ENCODE measurements around the gene NEK11. TPM values are rescaled to one million over a fixed set of nuclear protein-coding genes. Genes with fewer than 3 reads are reported as not detected.

NEK11 gene
- total RNA-seq, 1 experiment from 2014 or later: 13.2 TPM

DNA sequence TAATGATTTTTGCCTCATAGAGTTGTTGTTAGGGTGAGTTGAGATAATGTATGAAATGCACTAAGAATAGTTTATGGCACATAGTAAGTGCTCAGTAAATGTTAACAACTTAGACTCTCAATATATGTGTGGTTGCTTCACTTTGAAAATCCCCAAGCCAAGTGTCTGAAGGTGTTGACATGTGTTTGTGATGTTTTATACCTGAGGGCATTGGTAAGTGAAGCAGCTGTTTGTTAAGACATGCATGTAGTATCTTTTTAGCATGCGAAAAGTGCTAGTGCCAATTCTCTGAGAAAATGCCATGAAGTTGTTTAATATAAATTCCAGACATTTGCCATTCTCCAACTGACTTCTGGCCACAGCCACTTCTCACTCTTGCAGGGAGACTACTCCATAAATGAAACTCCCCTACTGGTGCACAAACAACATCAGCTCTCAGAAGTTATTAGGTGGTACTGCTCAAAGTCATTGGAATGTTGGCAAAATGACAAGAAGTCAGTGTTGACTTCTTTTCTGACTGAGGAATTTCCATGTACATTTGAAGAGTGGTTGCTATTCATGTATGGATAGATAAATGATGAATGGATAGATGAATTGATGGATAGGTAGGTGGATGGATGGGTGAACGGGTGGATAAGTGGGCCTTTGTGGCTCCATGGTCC, 251.3 kb downstream of the NEK11 start:
- H3K4me1 ChIP-seq (replicated peaks; ENCODE audit: insufficient read depth): no peaks in the 10 kb centered on the region; the same call in 1 of the 2 replicates
- CTCF ChIA-PET: no interaction called here
- DNase-seq: no peak
- POLR2A ChIA-PET (ENCODE audit: unreplicated experiment): no interaction called here
- no peaks in the 10 kb centered on the region for H4K20me1 ChIP-seq (ENCODE audit: insufficient read depth)
- TF ChIP-seq EZH2 (IDR thresholded peaks at IDR 0.05; ENCODE audit: low read depth): no peak
- intact Hi-C loops (cut with micrococcal nuclease; ENCODE audit: unreplicated experiment): no loop called here
- BruUV-seq (replicated peaks): no TSS peak
- no peak overlapping the region for H3K27ac ChIP-seq
- H3F3A ChIP-seq (ENCODE audit: insufficient read depth, low read depth): no peaks in the 10 kb centered on the region
- no peaks in the 10 kb centered on the region for H3K79me2 ChIP-seq (ENCODE audit: low read depth)
- H3K4me3 ChIP-seq: no peak overlapping the region
- H3K9me2 ChIP-seq (ENCODE audit: insufficient read depth): no peaks in the 10 kb centered on the region
- no peaks in the 10 kb centered on the region for H3K36me3 ChIP-seq (ENCODE audit: low read depth)
- no peaks in the 10 kb centered on the region for H3K27me3 ChIP-seq (ENCODE audit: insufficient read depth, low read depth)
- H2AFZ ChIP-seq: no peak overlapping the region
- no peak overlapping the region for H3K4me2 ChIP-seq
- H3K9me3 ChIP-seq (ENCODE audit: insufficient read depth, low read depth): no peaks in the 10 kb centered on the region

DNA sequence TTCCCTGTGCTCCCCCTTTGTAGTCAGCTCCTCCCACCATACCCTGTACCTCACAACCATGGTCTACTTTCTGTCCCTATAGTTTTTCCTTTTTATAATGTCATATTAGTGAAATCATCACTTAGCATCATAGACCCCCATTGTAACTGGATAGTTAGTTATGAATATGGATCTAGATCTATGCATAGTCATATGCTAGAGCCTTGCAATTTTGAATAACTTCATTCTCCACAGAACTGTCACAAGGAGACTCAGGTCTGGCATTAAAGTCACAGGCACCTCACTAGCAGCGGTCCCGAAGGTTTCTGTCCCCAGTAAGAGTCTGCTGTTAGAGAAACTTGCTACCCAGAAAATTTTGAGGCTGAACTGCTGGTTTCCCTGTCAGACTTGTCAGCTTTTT, 252.9 kb downstream of the NEK11 start:
- H3K9me2 ChIP-seq (ENCODE audit: insufficient read depth): no peaks in the 10 kb centered on the region
- BruUV-seq (replicated peaks): no TSS peak
- no peaks in the 10 kb centered on the region for H3K79me2 ChIP-seq (ENCODE audit: low read depth)
- POLR2A ChIA-PET (ENCODE audit: unreplicated experiment): no interaction called here
- H3K27ac ChIP-seq: no peak overlapping the region
- no peaks in the 10 kb centered on the region for H4K20me1 ChIP-seq (ENCODE audit: insufficient read depth)
- intact Hi-C loops (cut with micrococcal nuclease; ENCODE audit: unreplicated experiment): no loop called here
- H3K4me2 ChIP-seq: no peak overlapping the region
- no peaks in the 10 kb centered on the region for H3K27me3 ChIP-seq (ENCODE audit: insufficient read depth, low read depth)
- TF ChIP-seq, protein P1, sequence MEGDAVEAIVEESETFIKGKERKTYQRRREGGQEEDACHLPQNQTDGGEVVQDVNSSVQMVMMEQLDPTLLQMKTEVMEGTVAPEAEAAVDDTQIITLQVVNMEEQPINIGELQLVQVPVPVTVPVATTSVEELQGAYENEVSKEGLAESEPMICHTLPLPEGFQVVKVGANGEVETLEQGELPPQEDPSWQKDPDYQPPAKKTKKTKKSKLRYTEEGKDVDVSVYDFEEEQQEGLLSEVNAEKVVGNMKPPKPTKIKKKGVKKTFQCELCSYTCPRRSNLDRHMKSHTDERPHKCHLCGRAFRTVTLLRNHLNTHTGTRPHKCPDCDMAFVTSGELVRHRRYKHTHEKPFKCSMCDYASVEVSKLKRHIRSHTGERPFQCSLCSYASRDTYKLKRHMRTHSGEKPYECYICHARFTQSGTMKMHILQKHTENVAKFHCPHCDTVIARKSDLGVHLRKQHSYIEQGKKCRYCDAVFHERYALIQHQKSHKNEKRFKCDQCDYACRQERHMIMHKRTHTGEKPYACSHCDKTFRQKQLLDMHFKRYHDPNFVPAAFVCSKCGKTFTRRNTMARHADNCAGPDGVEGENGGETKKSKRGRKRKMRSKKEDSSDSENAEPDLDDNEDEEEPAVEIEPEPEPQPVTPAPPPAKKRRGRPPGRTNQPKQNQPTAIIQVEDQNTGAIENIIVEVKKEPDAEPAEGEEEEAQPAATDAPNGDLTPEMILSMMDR (conservative IDR thresholded peaks at IDR 0.05): no peak
- no peak for TF ChIP-seq EZH2 (IDR thresholded peaks at IDR 0.05; ENCODE audit: low read depth)
- no peak for DNase-seq
- H3K4me1 ChIP-seq (replicated peaks; ENCODE audit: insufficient read depth): peaks cover 13% of the 10 kb centered on the region
- H2AFZ ChIP-seq: no peak overlapping the region
- H3K4me3 ChIP-seq: no peak overlapping the region
- no peaks in the 10 kb centered on the region for H3K9me3 ChIP-seq (ENCODE audit: insufficient read depth, low read depth)
- no peaks in the 10 kb centered on the region for H3K36me3 ChIP-seq (ENCODE audit: low read depth)
- H3F3A ChIP-seq (ENCODE audit: insufficient read depth, low read depth): peaks cover 5% of the 10 kb centered on the region; the same call in 1 of the 2 replicates
- CTCF ChIA-PET: no interaction called here

DNA sequence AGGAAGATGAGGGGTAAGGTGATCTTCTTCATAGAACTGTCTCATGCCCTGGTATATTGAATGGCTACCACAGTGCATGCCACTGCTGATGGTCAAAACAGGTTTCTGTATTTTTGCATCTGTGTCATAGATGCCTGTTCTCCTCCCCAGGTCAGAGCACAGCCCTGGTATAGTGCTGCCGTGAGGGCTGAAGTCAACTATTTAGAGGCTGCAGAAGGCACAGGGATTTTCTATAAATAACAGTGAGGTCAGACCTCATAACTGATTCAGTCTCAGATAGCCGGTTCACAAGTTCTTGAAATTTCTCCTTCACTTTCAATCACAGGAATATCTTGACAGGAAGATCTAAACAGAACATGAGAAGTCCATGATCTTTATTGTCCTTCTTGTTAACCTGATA, 255.7 kb downstream of the NEK11 start:
- Histone ChIP-seq H2AFZ (no peak overlapping the region), H3K9me3 (ENCODE audit: insufficient read depth, low read depth) (no peaks in the 10 kb centered on the region), H3K79me2 (ENCODE audit: low read depth) (no peaks in the 10 kb centered on the region), H3K27me3 (ENCODE audit: insufficient read depth, low read depth) (no peaks in the 10 kb centered on the region), H3K36me3 (ENCODE audit: low read depth) (no peaks in the 10 kb centered on the region), H3K9me2 (ENCODE audit: insufficient read depth) (no peaks in the 10 kb centered on the region), H4K20me1 (ENCODE audit: insufficient read depth) (no peaks in the 10 kb centered on the region), H3K27ac (no peak overlapping the region), H3F3A (ENCODE audit: insufficient read depth, low read depth) (peaks cover 5% of the 10 kb centered on the region; the same call in 1 of the 2 replicates), H3K4me2 (no peak overlapping the region), H3K4me3 (no peak overlapping the region), H3K4me1 (replicated peaks; ENCODE audit: insufficient read depth) (peaks cover 13% of the 10 kb centered on the region)
- DNase-seq: no peak
- intact Hi-C loops (cut with micrococcal nuclease; ENCODE audit: unreplicated experiment): no loop called here
- TF ChIP-seq, protein P1 (conservative IDR thresholded peaks at IDR 0.05): no peak
- TF ChIP-seq EZH2 (IDR thresholded peaks at IDR 0.05; ENCODE audit: low read depth): no peak
- ChIA-PET CTCF (no interaction called here), POLR2A (ENCODE audit: unreplicated experiment) (no interaction called here)
- BruUV-seq (replicated peaks): no TSS peak

DNA sequence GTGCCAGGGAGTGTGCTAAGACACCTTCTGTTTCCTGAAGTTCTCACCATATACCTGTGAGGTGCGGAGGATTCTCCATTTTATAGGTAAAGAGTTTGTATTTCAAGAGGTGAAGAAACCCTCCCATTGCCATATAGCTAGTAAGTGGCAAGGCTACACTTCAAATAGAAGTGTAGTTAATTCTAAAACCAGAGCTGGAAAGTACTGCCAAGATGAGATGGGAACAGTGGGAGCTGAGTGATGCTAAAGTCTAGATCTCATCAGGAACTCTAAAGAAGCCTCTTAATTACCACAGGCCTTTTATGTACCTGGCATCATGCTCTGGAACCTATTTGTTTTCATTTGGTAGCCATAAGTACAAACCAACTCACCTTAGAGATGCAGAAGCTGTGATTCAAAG, 256.3 kb downstream of the NEK11 start:
- H2AFZ ChIP-seq: no peak overlapping the region
- peaks cover 5% of the 10 kb centered on the region; the same call in 1 of the 2 replicates for H3F3A ChIP-seq (ENCODE audit: insufficient read depth, low read depth)
- TF ChIP-seq, protein P1 (conservative IDR thresholded peaks at IDR 0.05): no peak
- no peak for TF ChIP-seq EZH2 (IDR thresholded peaks at IDR 0.05; ENCODE audit: low read depth)
- no peaks in the 10 kb centered on the region for H4K20me1 ChIP-seq (ENCODE audit: insufficient read depth)
- intact Hi-C loops (cut with micrococcal nuclease; ENCODE audit: unreplicated experiment): no loop called here
- BruUV-seq (replicated peaks): no TSS peak
- no peak overlapping the region for H3K4me3 ChIP-seq
- no peaks in the 10 kb centered on the region for H3K9me2 ChIP-seq (ENCODE audit: insufficient read depth)
- no peaks in the 10 kb centered on the region for H3K27me3 ChIP-seq (ENCODE audit: insufficient read depth, low read depth)
- H3K9me3 ChIP-seq (ENCODE audit: insufficient read depth, low read depth): no peaks in the 10 kb centered on the region
- POLR2A ChIA-PET (ENCODE audit: unreplicated experiment): no interaction called here
- H3K27ac ChIP-seq: no peak overlapping the region
- H3K4me2 ChIP-seq: no peak overlapping the region
- CTCF ChIA-PET: no interaction called here
- H3K4me1 ChIP-seq (replicated peaks; ENCODE audit: insufficient read depth): peaks cover 13% of the 10 kb centered on the region
- no peaks in the 10 kb centered on the region for H3K36me3 ChIP-seq (ENCODE audit: low read depth)
- H3K79me2 ChIP-seq (ENCODE audit: low read depth): no peaks in the 10 kb centered on the region
- DNase-seq: no peak

All from PC-9 (cell line).